Mesenchymal stem cell (in vitro differentiated cells and primary cell): Measurements from ENCODE around the gene KCNE4.

Experiments used
- DNase-seq: peaks from one replicate; pipeline ENCODE4 v3.0.0-alpha.2; 2013
- H2AFZ ChIP-seq: one replicate; pipeline ENCODE4 v1.6.1; 2013; ENCODE audit warnings: low read depth, mild to moderate bottlenecking, control low read depth, inconsistent platforms, low read length, moderate library complexity
- H2AK5ac ChIP-seq: 2 replicates; pipeline ENCODE4 v1.6.1; 2013; ENCODE audit warnings: low read length, moderate library complexity, mild to moderate bottlenecking, inconsistent platforms; ENCODE audit not compliant: severe bottlenecking
- H2BK120ac ChIP-seq: one replicate; pipeline ENCODE4 v1.6.1; 2013; ENCODE audit warnings: low read depth, mild to moderate bottlenecking, inconsistent platforms, low read length, moderate library complexity
- H2BK12ac ChIP-seq, 2 experiments: one replicate each; pipeline ENCODE4 v1.6.1; 2013; ENCODE audit warnings: inconsistent platforms in 2 of 2, low read length in 2 of 2, mild to moderate bottlenecking in 2 of 2, moderate library complexity in 2 of 2, control low read depth in 1 of 2
- H2BK15ac ChIP-seq: one replicate; pipeline ENCODE4 v1.6.1; 2013; ENCODE audit warnings: mild to moderate bottlenecking, low read depth, inconsistent platforms; ENCODE audit not compliant: poor library complexity, severe bottlenecking
- H2BK5ac ChIP-seq: 2 replicates; pipeline ENCODE4 v1.6.1; 2013; ENCODE audit warnings: low read depth, mild to moderate bottlenecking, low read length, control low read depth, inconsistent platforms; ENCODE audit not compliant: poor library complexity, severe bottlenecking
- H3K14ac ChIP-seq, 2 experiments: one replicate each; pipeline ENCODE4 v1.6.1; 2013; ENCODE audit warnings: inconsistent platforms in 2 of 2, low read length in 2 of 2, control low read depth in 1 of 2, mild to moderate bottlenecking in 1 of 2, moderate library complexity in 1 of 2
- H3K18ac ChIP-seq, 2 experiments: one replicate each; pipeline ENCODE4 v1.6.1; 2013; ENCODE audit warnings: inconsistent platforms in 2 of 2, low read length in 2 of 2, control low read depth in 1 of 2, low read depth in 1 of 2, mild to moderate bottlenecking in 1 of 2
- H3K23ac ChIP-seq, 2 experiments: one replicate each; pipeline ENCODE4 v1.6.1; 2013; ENCODE audit warnings: inconsistent platforms in 2 of 2, low read length in 2 of 2, mild to moderate bottlenecking in 2 of 2, moderate library complexity in 2 of 2, control low read depth in 1 of 2
- H3K27ac ChIP-seq: 2 replicates; pipeline ENCODE4 v1.5.1; 2013; ENCODE audit warnings: mild to moderate bottlenecking, moderate library complexity, low read length, control low read depth, inconsistent platforms; ENCODE audit not compliant: poor library complexity, severe bottlenecking
- H3K27me3 ChIP-seq, 2 experiments: 2 replicates each; pipeline versions ENCODE4 v1.6.1 to v1.7.0; 2013; ENCODE audit warnings: low read length in 2 of 2, mild to moderate bottlenecking in 2 of 2, moderate library complexity in 2 of 2, control low read depth in 1 of 2, inconsistent platforms in 1 of 2; ENCODE audit not compliant: control insufficient read depth in 1 of 2, insufficient read depth in 1 of 2
- H3K36me3 ChIP-seq, 2 experiments: 2 replicates each; pipeline versions ENCODE4 v1.6.1 to v1.7.0; 2013; ENCODE audit warnings: low read length in 2 of 2, control low read depth in 1 of 2, inconsistent platforms in 1 of 2, low read depth in 1 of 2, mild to moderate bottlenecking in 1 of 2; ENCODE audit not compliant: insufficient read depth in 2 of 2, control insufficient read depth in 1 of 2
- H3K4ac ChIP-seq, 2 experiments: one replicate each; pipeline ENCODE4 v1.6.1; 2013; ENCODE audit warnings: inconsistent platforms in 2 of 2, low read length in 2 of 2, mild to moderate bottlenecking in 2 of 2, moderate library complexity in 2 of 2, control low read depth in 1 of 2, low read depth in 1 of 2
- H3K4me1 ChIP-seq: 2 replicates; pipeline ENCODE4 v1.6.1; 2013; ENCODE audit warnings: low read depth, low read length, control low read depth; ENCODE audit not compliant: control insufficient read depth, insufficient read depth
- H3K4me2 ChIP-seq: 2 replicates; pipeline ENCODE4 v1.6.1; 2013; ENCODE audit warnings: low read length, mild to moderate bottlenecking, inconsistent platforms; ENCODE audit not compliant: poor library complexity, severe bottlenecking
- H3K4me3 ChIP-seq, 2 experiments: 2 replicates each; pipeline versions ENCODE4 v1.5.1 to v1.7.0; 2013; ENCODE audit warnings: low read length in 2 of 2, mild to moderate bottlenecking in 2 of 2, control low read depth in 1 of 2, low read depth in 1 of 2; ENCODE audit not compliant: insufficient read depth in 1 of 2
- H3K79me1 ChIP-seq: replicated peaks from 2 replicates; pipeline ENCODE4 v1.6.1; 2013; ENCODE audit warnings: mild to moderate bottlenecking, control low read depth, low read length, inconsistent platforms; ENCODE audit not compliant: poor library complexity, severe bottlenecking
- H3K9ac ChIP-seq: 2 replicates; pipeline ENCODE4 v1.7.0; 2013; ENCODE audit warnings: mild to moderate bottlenecking, low read length, moderate library complexity
- H3K9me3 ChIP-seq: 2 replicates; pipeline ENCODE4 v1.7.0; 2013; ENCODE audit warnings: mild to moderate bottlenecking, low read length; ENCODE audit not compliant: control insufficient read depth
- H4K8ac ChIP-seq: one replicate; pipeline ENCODE4 v1.6.1; 2013; ENCODE audit warnings: inconsistent platforms, mild to moderate bottlenecking, low read length, moderate library complexity
- H4K91ac ChIP-seq: one replicate; pipeline ENCODE4 v1.6.1; 2013; ENCODE audit warnings: mild to moderate bottlenecking, low read length, inconsistent platforms
- WGBS: methylation state at CpG from one replicate; pipeline ENCODE4 v1.1.7; 2013; ENCODE audit warnings: mixed read lengths; 5-methylcytosine and 5-hydroxymethylcytosine counted together

Gene KCNE4

GRCh38 chr2:223058952-223059716 is 7.1 kb downstream of the KCNE4 start:
- peaks cover 0 to 4% of the 10 kb centered on the region in 2 experiments for H3K27me3 ChIP-seq
- WGBS: 0% methylated on average over 1 of the region's 2 CpGs
- no peak overlapping the region for H3K4me3 ChIP-seq
- no peak overlapping the region for H3K4me2 ChIP-seq
- H3K4ac ChIP-seq: no peak overlapping the region
- no peaks in the 10 kb centered on the region for H3K9me3 ChIP-seq
- no peak overlapping the region for H3K14ac ChIP-seq
- no peak overlapping the region for H4K91ac ChIP-seq
- H3K79me1 ChIP-seq: no peaks in the 10 kb centered on the region
- H3K23ac ChIP-seq: no peak overlapping the region
- DNase-seq: peak; percentile 65
- no peak overlapping the region for H2AFZ ChIP-seq
- no peaks in the 10 kb centered on the region for H3K36me3 ChIP-seq
- no peak overlapping the region for H2BK12ac ChIP-seq
- no peak overlapping the region for H2BK5ac ChIP-seq
- H2AK5ac ChIP-seq: no peak overlapping the region
- no peak overlapping the region for H4K8ac ChIP-seq
- no peak overlapping the region for H2BK15ac ChIP-seq
- H3K27ac ChIP-seq: no peak overlapping the region
- H3K4me1 ChIP-seq: peaks cover 5% of the 10 kb centered on the region
- H3K9ac ChIP-seq: no peak overlapping the region
- H2BK120ac ChIP-seq: peak overlapping the region; percentile 54
- H3K18ac ChIP-seq: peak overlapping the region in 1 of 2 experiments; percentile 62

GRCh38 chr2:223060201-223060825 is 8.3 kb downstream of the KCNE4 start:
- WGBS: 97% methylated on average over 4 of the region's 4 CpGs
- H2BK120ac ChIP-seq: no peak overlapping the region
- H2BK15ac ChIP-seq: no peak overlapping the region
- H3K18ac ChIP-seq: peak overlapping the region; percentile 28 to 62
- peak overlapping the region in 1 of 2 experiments; percentile 65 for H2BK12ac ChIP-seq
- H3K4me2 ChIP-seq: no peak overlapping the region
- H3K27ac ChIP-seq: no peak overlapping the region
- H3K79me1 ChIP-seq: no peaks in the 10 kb centered on the region
- H3K27me3 ChIP-seq: peaks cover 0 to 4% of the 10 kb centered on the region in 2 experiments
- no peak overlapping the region for H3K23ac ChIP-seq
- H2AFZ ChIP-seq: peak overlapping the region; percentile 14
- no peak for DNase-seq
- H3K9me3 ChIP-seq: no peaks in the 10 kb centered on the region
- H3K4me1 ChIP-seq: peaks cover 4% of the 10 kb centered on the region
- H4K91ac ChIP-seq: no peak overlapping the region
- H2AK5ac ChIP-seq: peak overlapping the region; percentile 47
- no peak overlapping the region for H4K8ac ChIP-seq
- H3K4ac ChIP-seq: peak overlapping the region in 1 of 2 experiments; percentile 61
- H2BK5ac ChIP-seq: no peak overlapping the region
- no peaks in the 10 kb centered on the region for H3K36me3 ChIP-seq
- H3K4me3 ChIP-seq: no peak overlapping the region
- no peak overlapping the region for H3K9ac ChIP-seq
- H3K14ac ChIP-seq: peak overlapping the region in 1 of 2 experiments; percentile 11

GRCh38 chr2:223062396-223062795 is 10.4 kb downstream of the KCNE4 start:
- no peaks in the 10 kb centered on the region for H3K79me1 ChIP-seq
- no peaks in the 10 kb centered on the region for H3K9me3 ChIP-seq
- peaks cover 3% of the 10 kb centered on the region for H3K4me1 ChIP-seq
- H2BK5ac ChIP-seq: no peak overlapping the region
- peaks cover 0 to 4% of the 10 kb centered on the region in 2 experiments for H3K27me3 ChIP-seq
- no peaks in the 10 kb centered on the region for H3K36me3 ChIP-seq
- no peak overlapping the region for H2BK15ac ChIP-seq
- peak; percentile 62 for DNase-seq
- H3K23ac ChIP-seq: no peak overlapping the region
- H3K4me3 ChIP-seq: no peak overlapping the region
- WGBS: 70% methylated on average over 2 of the region's 2 CpGs
- H4K8ac ChIP-seq: no peak overlapping the region
- no peak overlapping the region for H3K27ac ChIP-seq
- no peak overlapping the region for H3K18ac ChIP-seq
- no peak overlapping the region for H2AK5ac ChIP-seq
- no peak overlapping the region for H3K4ac ChIP-seq
- H2AFZ ChIP-seq: no peak overlapping the region
- no peak overlapping the region for H3K14ac ChIP-seq
- no peak overlapping the region for H3K4me2 ChIP-seq
- H2BK12ac ChIP-seq: no peak overlapping the region
- H3K9ac ChIP-seq: no peak overlapping the region
- H2BK120ac ChIP-seq: no peak overlapping the region
- H4K91ac ChIP-seq: no peak overlapping the region

- no peak overlapping the region for H2BK120ac ChIP-seq
- H3K4ac ChIP-seq: no peak overlapping the region
- no peaks in the 10 kb centered on the region for H3K4me1 ChIP-seq
- no peak overlapping the region for H3K14ac ChIP-seq
- H3K4me3 ChIP-seq: no peak overlapping the region
- no peak overlapping the region for H2BK15ac ChIP-seq
- no peak overlapping the region for H3K18ac ChIP-seq
- no peak overlapping the region for H2AFZ ChIP-seq
- no peaks in the 10 kb centered on the region for H3K36me3 ChIP-seq
- no peak overlapping the region for H4K91ac ChIP-seq
- no peak overlapping the region for H3K9ac ChIP-seq
- no peaks in the 10 kb centered on the region for H3K9me3 ChIP-seq
- H4K8ac ChIP-seq: no peak overlapping the region
- no peak overlapping the region for H2AK5ac ChIP-seq
- DNase-seq: no peak
- H3K4me2 ChIP-seq: no peak overlapping the region
- H2BK5ac ChIP-seq: no peak overlapping the region
- H3K23ac ChIP-seq: no peak overlapping the region
- 73% methylated on average over 1 of the region's 5 CpGs for WGBS
- no peak overlapping the region for H3K27ac ChIP-seq
- no peaks in the 10 kb centered on the region for H3K79me1 ChIP-seq
- no peak overlapping the region for H2BK12ac ChIP-seq
- H3K27me3 ChIP-seq: peaks cover 0 to 4% of the 10 kb centered on the region in 2 experiments
Measured at GRCh38 chr2:223065107-223065506, 13.1 kb downstream of the KCNE4 start.
